ENCODE data around the gene FHOD1.

GRCh38 chr16:67228034-67228785, 19.1 kb downstream of the FHOD1 start:
- TF ChIP-seq, protein P1, sequence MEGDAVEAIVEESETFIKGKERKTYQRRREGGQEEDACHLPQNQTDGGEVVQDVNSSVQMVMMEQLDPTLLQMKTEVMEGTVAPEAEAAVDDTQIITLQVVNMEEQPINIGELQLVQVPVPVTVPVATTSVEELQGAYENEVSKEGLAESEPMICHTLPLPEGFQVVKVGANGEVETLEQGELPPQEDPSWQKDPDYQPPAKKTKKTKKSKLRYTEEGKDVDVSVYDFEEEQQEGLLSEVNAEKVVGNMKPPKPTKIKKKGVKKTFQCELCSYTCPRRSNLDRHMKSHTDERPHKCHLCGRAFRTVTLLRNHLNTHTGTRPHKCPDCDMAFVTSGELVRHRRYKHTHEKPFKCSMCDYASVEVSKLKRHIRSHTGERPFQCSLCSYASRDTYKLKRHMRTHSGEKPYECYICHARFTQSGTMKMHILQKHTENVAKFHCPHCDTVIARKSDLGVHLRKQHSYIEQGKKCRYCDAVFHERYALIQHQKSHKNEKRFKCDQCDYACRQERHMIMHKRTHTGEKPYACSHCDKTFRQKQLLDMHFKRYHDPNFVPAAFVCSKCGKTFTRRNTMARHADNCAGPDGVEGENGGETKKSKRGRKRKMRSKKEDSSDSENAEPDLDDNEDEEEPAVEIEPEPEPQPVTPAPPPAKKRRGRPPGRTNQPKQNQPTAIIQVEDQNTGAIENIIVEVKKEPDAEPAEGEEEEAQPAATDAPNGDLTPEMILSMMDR (IDR thresholded peaks at IDR 0.05 in 8 of 11, conservative IDR thresholded peaks at IDR 0.05 in 3 of 11): no peak
- TF ChIP-seq POLR2AphosphoS5 (IDR thresholded peaks at IDR 0.05): peak; percentile 42 to 51 (median 51)

Data from spleen (tissue), 7 donors.